PFSK-1 (cell line): ENCODE measurements around the gene PTPN14.

ENCODE experiments used
- FOXP2 ChIP-seq: optimal IDR thresholded peaks from 2 replicates; pipeline ENCODE3; 2011; ENCODE audit warnings: borderline replicate concordance, control low read depth, inconsistent platforms; ENCODE audit not compliant: insufficient read depth; ENCODE audit errors: extremely low read length, extremely low read depth
- POLR2AphosphoS5 ChIP-seq: IDR thresholded peaks from 2 replicates; pipeline ENCODE4 v1.6.1; 2012; ENCODE audit warnings: low read depth, mild to moderate bottlenecking, control low read depth, low read length, moderate library complexity
- REST ChIP-seq, 2 experiments: IDR thresholded peaks; 2 replicates each; pipeline versions ENCODE4 v1.6.1 to v1.8.0; 2011 to 2012; ENCODE audit warnings: low read depth in 2 of 2, low read length in 2 of 2, control low read depth in 1 of 2, inconsistent platforms in 1 of 2, mild to moderate bottlenecking in 1 of 2, moderate library complexity in 1 of 2; ENCODE audit not compliant: insufficient read depth in 1 of 2
- SIN3A ChIP-seq: IDR thresholded peaks from 2 replicates; pipeline ENCODE4 v1.6.1; 2012; ENCODE audit warnings: mild to moderate bottlenecking, low read length, moderate library complexity, borderline replicate concordance; ENCODE audit not compliant: insufficient read depth
- TAF1 ChIP-seq: IDR thresholded peaks from 2 replicates; pipeline ENCODE4 v1.6.1; 2012; ENCODE audit warnings: low read length, control low read depth, borderline replicate concordance; ENCODE audit not compliant: insufficient read depth

PTPN14 gene

GRCh38 chr1:214549604-214550003 lies 1.8 kb downstream of the PTPN14 start:
- TF ChIP-seq TAF1 = no peak
- no peak for TF ChIP-seq POLR2AphosphoS5
- no peak for TF ChIP-seq FOXP2
- no peak for TF ChIP-seq REST (IDR thresholded peaks at IDR 0.05; ENCODE audit: insufficient read depth in 1 of 2, low read depth in 2 of 2, low read length in 2 of 2)
- no peak for TF ChIP-seq SIN3A

- TF ChIP-seq SIN3A = no peak
- no peak for TF ChIP-seq TAF1
- no peak for TF ChIP-seq REST (IDR thresholded peaks at IDR 0.05; ENCODE audit: insufficient read depth in 1 of 2, low read depth in 2 of 2, low read length in 2 of 2)
- TF ChIP-seq POLR2AphosphoS5 = no peak
- TF ChIP-seq FOXP2 = no peak
Measured at GRCh38 chr1:214548988-214549387, 2.4 kb downstream of the PTPN14 start.

GRCh38 chr1:214548271-214548670 lies 3.1 kb downstream of the PTPN14 start:
- no peak for TF ChIP-seq TAF1
- TF ChIP-seq POLR2AphosphoS5 = no peak
- no peak for TF ChIP-seq SIN3A
- no peak for TF ChIP-seq FOXP2
- TF ChIP-seq REST (IDR thresholded peaks at IDR 0.05; ENCODE audit: insufficient read depth in 1 of 2, low read depth in 2 of 2, low read length in 2 of 2) = no peak

- TF ChIP-seq POLR2AphosphoS5 (no peak), SIN3A (no peak)
Measured at GRCh38 chr1:214547747-214548146, 3.7 kb downstream of the PTPN14 start.

GRCh38 chr1:214546886-214547641 lies 4.3 kb downstream of the PTPN14 start:
- TF ChIP-seq FOXP2 (no peak), POLR2AphosphoS5 (no peak), REST (IDR thresholded peaks at IDR 0.05; ENCODE audit: insufficient read depth in 1 of 2, low read depth in 2 of 2, low read length in 2 of 2) (no peak), SIN3A (no peak), TAF1 (no peak)
